ENCODE data around the gene RBFOX1. TPM values are rescaled to one million over a fixed set of nuclear protein-coding genes. Genes with fewer than 3 reads are reported as not detected.

Gene RBFOX1
- total RNA-seq, 4 donors from 2014 or later, result 0.40 to 0.98 TPM; not detected in 2

- H3K9me3 ChIP-seq, result no peaks in the 10 kb centered on the region
- no peak overlapping the region for H3K27ac ChIP-seq
- DNase-seq, result no peak
- H3K4me3 ChIP-seq (replicated peaks in 1 of 3), result no peak overlapping the region
- H3K36me3 ChIP-seq, result no peaks in the 10 kb centered on the region
- no peaks in the 10 kb centered on the region for H3K27me3 ChIP-seq
- no peaks in the 10 kb centered on the region for H3K4me1 ChIP-seq
- no peak for TF ChIP-seq POLR2A (IDR thresholded peaks at IDR 0.05)
- no peak for TF ChIP-seq CTCF (IDR thresholded peaks at IDR 0.05)
- intact Hi-C loops (cut with DNase I), result no loop called here
- 86 to 92% methylated on average over 7 of the region's 7 CpGs for WGBS, 2 donors
Measured at GRCh38 chr16:7318686-7319085, 14.0 kb upstream of the RBFOX1 start.

- H3K36me3 ChIP-seq, result no peaks in the 10 kb centered on the region
- no peak overlapping the region for H3K4me3 ChIP-seq (replicated peaks in 1 of 3)
- H3K27ac ChIP-seq, result no peak overlapping the region
- TF ChIP-seq CTCF (IDR thresholded peaks at IDR 0.05) (no peak), POLR2A (IDR thresholded peaks at IDR 0.05) (no peak)
- no peaks in the 10 kb centered on the region for H3K4me1 ChIP-seq
- H3K9me3 ChIP-seq, result no peaks in the 10 kb centered on the region
- 77 to 87% methylated on average over 4 of the region's 4 CpGs for WGBS, 2 donors
- H3K27me3 ChIP-seq, result no peaks in the 10 kb centered on the region
- intact Hi-C loops (cut with DNase I), result no loop called here
- no peak for DNase-seq
Measured at GRCh38 chr16:7319514-7319913, 13.1 kb upstream of the RBFOX1 start.

GRCh38 chr16:7321661-7322060, 11.0 kb upstream of the RBFOX1 start:
- 52 to 55% methylated on average over 1 of the region's 1 CpG for WGBS, 2 donors
- intact Hi-C loops (cut with DNase I), result no loop called here
- Histone ChIP-seq H3K36me3 (no peaks in the 10 kb centered on the region), H3K4me1 (no peaks in the 10 kb centered on the region), H3K9me3 (no peaks in the 10 kb centered on the region), H3K27me3 (no peaks in the 10 kb centered on the region), H3K4me3 (replicated peaks in 1 of 3) (no peak overlapping the region), H3K27ac (no peak overlapping the region)
- TF ChIP-seq CTCF (IDR thresholded peaks at IDR 0.05) (no peak), POLR2A (IDR thresholded peaks at IDR 0.05) (no peak)
- no peak for DNase-seq

- H3K4me1 ChIP-seq, result no peaks in the 10 kb centered on the region
- no peak for TF ChIP-seq POLR2A (IDR thresholded peaks at IDR 0.05)
- TF ChIP-seq CTCF (IDR thresholded peaks at IDR 0.05), result no peak
- no peaks in the 10 kb centered on the region for H3K27me3 ChIP-seq
- no peaks in the 10 kb centered on the region for H3K36me3 ChIP-seq
- intact Hi-C loops (cut with DNase I), result no loop called here
- no peaks in the 10 kb centered on the region for H3K9me3 ChIP-seq
- H3K27ac ChIP-seq, result no peak overlapping the region
- no peak for DNase-seq
- WGBS, 2 donors, result 49 to 54% methylated on average over 3 of the region's 3 CpGs
- H3K4me3 ChIP-seq (replicated peaks in 1 of 3), result no peak overlapping the region
Measured at GRCh38 chr16:7324321-7324720, 8.3 kb upstream of the RBFOX1 start.

GRCh38 chr16:7325834-7326233, 6.8 kb upstream of the RBFOX1 start:
- Histone ChIP-seq H3K36me3 (no peaks in the 10 kb centered on the region), H3K9me3 (no peaks in the 10 kb centered on the region), H3K4me3 (replicated peaks in 1 of 3) (no peak overlapping the region), H3K27ac (no peak overlapping the region), H3K27me3 (no peaks in the 10 kb centered on the region), H3K4me1 (no peaks in the 10 kb centered on the region)
- 96% methylated on average over 3 of the region's 3 CpGs for WGBS, 2 donors
- no peak for TF ChIP-seq CTCF (IDR thresholded peaks at IDR 0.05)
- no peak for TF ChIP-seq POLR2A (IDR thresholded peaks at IDR 0.05)
- intact Hi-C loops (cut with DNase I), result no loop called here
- DNase-seq, result no peak
